ENCODE measurements around the gene DNAH17. TPM values are rescaled to one million over a fixed set of nuclear protein-coding genes. Genes with fewer than 3 reads are reported as not detected.

DNAH17 gene
- total RNA-seq, 4 donors from 2014 or later: under 0.01 TPM; not detected in 2

- no peak for DNase-seq (ENCODE audit: low spot score in 2 of 2)
- TF ChIP-seq EP300 (IDR thresholded peaks at IDR 0.05) (no peak), POLR2A (IDR thresholded peaks at IDR 0.05) (no peak)
- TF ChIP-seq, protein P1, sequence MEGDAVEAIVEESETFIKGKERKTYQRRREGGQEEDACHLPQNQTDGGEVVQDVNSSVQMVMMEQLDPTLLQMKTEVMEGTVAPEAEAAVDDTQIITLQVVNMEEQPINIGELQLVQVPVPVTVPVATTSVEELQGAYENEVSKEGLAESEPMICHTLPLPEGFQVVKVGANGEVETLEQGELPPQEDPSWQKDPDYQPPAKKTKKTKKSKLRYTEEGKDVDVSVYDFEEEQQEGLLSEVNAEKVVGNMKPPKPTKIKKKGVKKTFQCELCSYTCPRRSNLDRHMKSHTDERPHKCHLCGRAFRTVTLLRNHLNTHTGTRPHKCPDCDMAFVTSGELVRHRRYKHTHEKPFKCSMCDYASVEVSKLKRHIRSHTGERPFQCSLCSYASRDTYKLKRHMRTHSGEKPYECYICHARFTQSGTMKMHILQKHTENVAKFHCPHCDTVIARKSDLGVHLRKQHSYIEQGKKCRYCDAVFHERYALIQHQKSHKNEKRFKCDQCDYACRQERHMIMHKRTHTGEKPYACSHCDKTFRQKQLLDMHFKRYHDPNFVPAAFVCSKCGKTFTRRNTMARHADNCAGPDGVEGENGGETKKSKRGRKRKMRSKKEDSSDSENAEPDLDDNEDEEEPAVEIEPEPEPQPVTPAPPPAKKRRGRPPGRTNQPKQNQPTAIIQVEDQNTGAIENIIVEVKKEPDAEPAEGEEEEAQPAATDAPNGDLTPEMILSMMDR (IDR thresholded peaks at IDR 0.05): no peak
- Histone ChIP-seq H3K9me3 (no peaks in the 10 kb centered on the region), H3K27me3 (no peaks in the 10 kb centered on the region), H3K36me3 (no peaks in the 10 kb centered on the region), H3K4me3 (no peak overlapping the region), H3K27ac (no peak overlapping the region), H3K4me1 (peaks cover 0 to 7% (median 0%) of the 10 kb centered on the region in 4 donors)
- WGBS, 2 donors: 61 to 64% methylated on average over 10 of the region's 10 CpGs
Measured at GRCh38 chr17:78610951-78611511, 33.8 kb upstream of the DNAH17 start.

DNA sequence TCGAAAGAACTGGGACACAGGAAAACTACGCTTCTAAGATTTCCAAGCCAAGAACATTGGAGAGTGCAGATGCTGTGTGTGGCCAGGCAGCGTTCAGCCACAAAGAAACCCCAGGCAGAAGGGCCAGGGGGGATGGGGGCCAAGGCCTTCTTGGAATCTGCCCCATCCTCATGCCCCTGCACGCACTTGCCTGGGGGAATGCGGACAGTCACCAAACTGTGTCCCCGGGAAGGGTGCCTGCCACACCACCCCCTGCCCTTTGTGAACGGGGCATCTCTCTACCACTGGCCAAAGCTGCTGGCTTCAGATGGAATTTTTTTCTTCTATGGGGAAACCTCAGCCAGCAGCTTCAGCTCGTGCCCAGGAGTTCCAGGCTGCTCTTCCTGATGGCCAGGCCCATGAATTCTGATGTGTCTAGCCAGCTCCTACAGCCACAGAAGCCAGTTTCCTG, 32.0 kb upstream of the DNAH17 start:
- Histone ChIP-seq H3K4me1 (peaks cover 0 to 7% (median 0%) of the 10 kb centered on the region in 4 donors), H3K4me3 (no peak overlapping the region), H3K36me3 (no peaks in the 10 kb centered on the region), H3K9me3 (no peaks in the 10 kb centered on the region), H3K27ac (no peak overlapping the region), H3K27me3 (no peaks in the 10 kb centered on the region)
- TF ChIP-seq, protein P1 (IDR thresholded peaks at IDR 0.05): no peak
- TF ChIP-seq EP300 (IDR thresholded peaks at IDR 0.05) (no peak), POLR2A (IDR thresholded peaks at IDR 0.05) (no peak)
- DNase-seq (ENCODE audit: low spot score in 2 of 2): no peak
- 56 to 57% methylated on average over 8 of the region's 8 CpGs for WGBS, 2 donors

DNA sequence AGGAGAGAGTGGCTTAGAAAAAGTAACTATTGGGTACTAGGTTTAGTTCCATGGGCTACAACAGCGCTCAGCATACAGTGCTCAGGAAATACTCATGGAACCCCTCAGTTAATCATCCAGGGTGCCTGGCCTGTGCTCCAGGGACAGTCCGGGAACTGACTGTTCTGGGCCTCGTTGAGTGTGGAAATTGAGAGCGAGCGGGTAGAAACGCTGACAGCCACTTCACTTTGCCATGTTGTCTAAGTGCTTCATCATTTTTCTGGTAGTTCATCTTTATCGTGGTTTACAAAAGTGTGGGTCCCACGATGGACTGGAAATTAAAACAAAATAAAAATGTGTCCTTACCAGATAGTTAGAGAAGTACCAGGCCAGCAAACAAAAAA, 31.6 kb upstream of the DNAH17 start:
- H3K36me3 ChIP-seq: no peaks in the 10 kb centered on the region
- H3K4me3 ChIP-seq: no peak overlapping the region
- DNase-seq (ENCODE audit: low spot score in 2 of 2): no peak
- TF ChIP-seq POLR2A (IDR thresholded peaks at IDR 0.05) (no peak), EP300 (IDR thresholded peaks at IDR 0.05) (no peak)
- TF ChIP-seq, protein P1 (IDR thresholded peaks at IDR 0.05): no peak
- no peak overlapping the region for H3K27ac ChIP-seq
- no peaks in the 10 kb centered on the region for H3K9me3 ChIP-seq
- H3K4me1 ChIP-seq: peaks cover 0 to 7% (median 0%) of the 10 kb centered on the region in 4 donors
- no peaks in the 10 kb centered on the region for H3K27me3 ChIP-seq
- 82 to 84% methylated on average over 8 of the region's 8 CpGs for WGBS, 2 donors

DNA sequence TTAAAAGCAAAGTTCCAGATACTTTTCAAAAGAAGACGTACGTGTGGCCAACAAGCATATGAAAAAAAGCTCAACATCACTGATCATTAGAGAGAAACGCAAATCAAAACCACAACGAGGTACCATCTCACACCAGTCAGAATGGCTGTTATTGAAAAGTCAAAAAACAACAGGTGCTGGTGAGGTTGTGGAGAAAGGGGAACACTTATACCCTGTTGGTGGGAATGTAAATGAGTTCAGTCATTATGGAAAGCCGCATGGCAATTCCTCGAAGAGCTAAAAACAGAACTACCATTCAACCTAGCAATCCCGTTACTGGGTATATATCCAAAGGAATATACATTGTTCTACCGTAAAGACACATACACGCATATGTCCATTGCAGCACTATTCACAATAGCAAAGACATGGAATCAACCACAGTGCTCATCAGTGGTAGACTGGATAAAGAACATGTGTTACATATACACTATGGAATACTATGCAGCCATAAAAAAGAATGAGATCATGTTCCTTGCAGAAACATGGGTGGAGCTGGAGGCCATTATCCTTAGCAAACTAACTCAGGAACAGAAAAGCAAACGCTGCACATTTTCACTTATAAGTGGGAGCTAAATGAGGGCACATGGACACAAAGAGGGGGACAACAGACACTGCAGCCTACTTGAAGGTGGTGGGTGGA, 31.1 kb upstream of the DNAH17 start:
- DNase-seq (ENCODE audit: low spot score in 2 of 2): no peak
- H3K9me3 ChIP-seq: no peaks in the 10 kb centered on the region
- H3K27me3 ChIP-seq: no peaks in the 10 kb centered on the region
- H3K4me3 ChIP-seq: no peak overlapping the region
- H3K27ac ChIP-seq: no peak overlapping the region
- TF ChIP-seq POLR2A (IDR thresholded peaks at IDR 0.05) (no peak), EP300 (IDR thresholded peaks at IDR 0.05) (no peak)
- no peaks in the 10 kb centered on the region for H3K36me3 ChIP-seq
- H3K4me1 ChIP-seq: peaks cover 0 to 7% (median 0%) of the 10 kb centered on the region in 4 donors
- WGBS, 2 donors: 94 to 96% methylated on average over 10 of the region's 10 CpGs

DNA sequence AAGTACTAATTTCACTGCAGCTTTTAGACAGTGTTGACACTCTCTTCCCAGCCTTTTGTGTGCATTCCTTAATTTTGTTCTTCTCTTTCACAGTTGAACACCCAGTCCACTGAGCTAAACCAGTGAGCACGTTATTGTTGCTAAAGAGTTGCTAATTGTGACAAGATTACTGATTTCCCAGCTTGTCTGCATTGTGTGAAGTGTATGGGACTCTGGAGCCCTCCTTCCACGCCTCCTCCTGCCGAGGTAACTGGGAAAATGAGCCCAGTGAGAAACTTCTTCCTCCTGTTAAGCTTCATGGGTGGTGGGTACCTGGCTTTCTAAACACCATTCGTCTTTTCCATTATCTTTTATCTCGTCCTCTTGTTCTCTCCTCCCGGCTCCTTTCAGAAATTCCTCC, 29.8 kb upstream of the DNAH17 start:
- Histone ChIP-seq H3K27ac (no peak overlapping the region), H3K4me1 (peaks cover 0 to 7% (median 0%) of the 10 kb centered on the region in 4 donors), H3K4me3 (no peak overlapping the region), H3K27me3 (no peaks in the 10 kb centered on the region), H3K36me3 (no peaks in the 10 kb centered on the region), H3K9me3 (no peaks in the 10 kb centered on the region)
- WGBS, 2 donors: 62 to 78% methylated on average over 6 of the region's 6 CpGs
- no peak for DNase-seq (ENCODE audit: low spot score in 2 of 2)
- TF ChIP-seq, protein P1 (IDR thresholded peaks at IDR 0.05): no peak
- TF ChIP-seq POLR2A (IDR thresholded peaks at IDR 0.05) (no peak), EP300 (IDR thresholded peaks at IDR 0.05) (no peak)
